GM08714 (cell line): ENCODE results near the gene LRRC40.
A peak's percentile ranks its signal among the peaks of the same experiment; 100 is the strongest.
"Not testable (repeated sequence)": the region's sequence is repeated elsewhere in the genome, so short reads cannot be mapped to it uniquely, and the experiment has no call there.

Experiments
- H3K4me3 ChIP-seq: fragments of 200-500 bp; sonication (Bioruptor generic); 2 replicates; pipeline ENCODE4 v1.5.1; 2014; ENCODE audit warnings: mild to moderate bottlenecking, low read length, inconsistent platforms
- ZNF274 ChIP-seq: IDR thresholded peaks from 2 replicates; pipeline ENCODE4 v1.6.1; 2012; ENCODE audit warnings: mild to moderate bottlenecking, low read depth, low read length

The LRRC40 gene

GRCh38 chr1:70211541-70211940 lies 6.2 kb upstream of the LRRC40 start:
- H3K4me3 ChIP-seq: no peak overlapping the region
- TF ChIP-seq ZNF274: no peak

- no peak overlapping the region for H3K4me3 ChIP-seq
- TF ChIP-seq ZNF274: no peak
Observed at GRCh38 chr1:70210820-70211219, 5.4 kb upstream of the LRRC40 start.

- TF ChIP-seq ZNF274: no peak
- H3K4me3 ChIP-seq: no peak overlapping the region
Observed at GRCh38 chr1:70208292-70208691, 2.9 kb upstream of the LRRC40 start.

- no peak overlapping the region for H3K4me3 ChIP-seq
- TF ChIP-seq ZNF274: no peak
Observed at GRCh38 chr1:70207492-70207891, 2.1 kb upstream of the LRRC40 start.

- H3K4me3 ChIP-seq: peak overlapping the region; percentile 96
Observed at GRCh38 chr1:70206833-70207232, 1.5 kb upstream of the LRRC40 start.

GRCh38 chr1:70205071-70205433 lies 327 bp downstream of the LRRC40 start:
- TF ChIP-seq ZNF274: no peak
- peak overlapping the region; percentile 96 for H3K4me3 ChIP-seq

- TF ChIP-seq ZNF274: no peak
Observed at GRCh38 chr1:70204600-70204999, 779 bp downstream of the LRRC40 start.

GRCh38 chr1:70204139-70204538 lies 1.2 kb downstream of the LRRC40 start:
- peak overlapping the region; percentile 96; the same call in 1 of the 2 replicates for H3K4me3 ChIP-seq

More at GRCh38 chr1:70204600-70204999, 779 bp downstream of the LRRC40 start:
- peak overlapping the region; percentile 96 for H3K4me3 ChIP-seq

GRCh38 chr1:70202173-70202758 lies 3.1 kb downstream of the LRRC40 start:
- no peak for TF ChIP-seq ZNF274
- H3K4me3 ChIP-seq: no peak overlapping the region

More at GRCh38 chr1:70204139-70204538, 1.2 kb downstream of the LRRC40 start:
- TF ChIP-seq ZNF274: no peak

- no peak overlapping the region for H3K4me3 ChIP-seq
- no peak for TF ChIP-seq ZNF274
Observed at GRCh38 chr1:70200065-70200464, 5.3 kb downstream of the LRRC40 start.

GRCh38 chr1:70196333-70196732 lies 9.0 kb downstream of the LRRC40 start:
- no peak overlapping the region for H3K4me3 ChIP-seq
- TF ChIP-seq ZNF274: no peak

GRCh38 chr1:70195342-70195741 lies 10.0 kb downstream of the LRRC40 start:
- TF ChIP-seq ZNF274: no peak
- H3K4me3 ChIP-seq: no peak overlapping the region

GRCh38 chr1:70194601-70195000 lies 10.8 kb downstream of the LRRC40 start:
- TF ChIP-seq ZNF274: no peak
- H3K4me3 ChIP-seq: no peak overlapping the region

- H3K4me3 ChIP-seq: not testable (repeated sequence)
Observed at GRCh38 chr1:70192446-70192845, 12.9 kb downstream of the LRRC40 start.

- no peak for TF ChIP-seq ZNF274
- H3K4me3 ChIP-seq: no peak overlapping the region
Observed at GRCh38 chr1:70190180-70190579, 15.2 kb downstream of the LRRC40 start.

GRCh38 chr1:70188522-70188921 lies 16.9 kb downstream of the LRRC40 start:
- H3K4me3 ChIP-seq: no peak overlapping the region
- TF ChIP-seq ZNF274: no peak

GRCh38 chr1:70185181-70185580 lies 20.2 kb downstream of the LRRC40 start:
- H3K4me3 ChIP-seq: not testable (repeated sequence)
